Measurements from ENCODE around the gene C15orf62. TPM values are rescaled to one million over a fixed set of nuclear protein-coding genes. Genes with fewer than 3 reads are reported as not detected.
A peak's percentile ranks its signal among the peaks of the same experiment; 100 is the strongest.

C15orf62 gene
- total RNA-seq, 1 donor from 2014 or later: 1.8 TPM

DNA sequence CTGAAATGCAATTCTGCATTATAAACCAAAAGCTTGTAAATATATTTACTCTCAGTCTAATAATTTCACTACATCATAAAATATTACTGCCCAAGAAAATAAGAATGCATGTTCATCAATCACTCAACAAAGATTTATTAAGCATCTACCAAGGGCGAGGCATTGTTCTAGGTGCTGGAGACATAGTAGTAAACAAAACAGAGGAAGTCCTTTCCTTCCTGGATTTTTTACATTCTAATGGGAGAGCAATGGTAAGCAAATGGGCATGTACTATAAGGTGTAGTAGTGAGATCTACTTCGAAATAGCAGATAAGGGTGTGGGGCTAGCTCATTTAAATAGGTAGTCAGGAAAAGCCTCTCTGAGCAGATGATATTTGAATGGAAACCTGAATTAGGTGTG lies 26.3 kb downstream of the C15orf62 start:
- no peak for FAIRE-seq
- H3K27me3 ChIP-seq (ENCODE audit: control insufficient read depth, insufficient read depth, low read length): no peaks in the 10 kb centered on the region
- TF ChIP-seq, protein P1, sequence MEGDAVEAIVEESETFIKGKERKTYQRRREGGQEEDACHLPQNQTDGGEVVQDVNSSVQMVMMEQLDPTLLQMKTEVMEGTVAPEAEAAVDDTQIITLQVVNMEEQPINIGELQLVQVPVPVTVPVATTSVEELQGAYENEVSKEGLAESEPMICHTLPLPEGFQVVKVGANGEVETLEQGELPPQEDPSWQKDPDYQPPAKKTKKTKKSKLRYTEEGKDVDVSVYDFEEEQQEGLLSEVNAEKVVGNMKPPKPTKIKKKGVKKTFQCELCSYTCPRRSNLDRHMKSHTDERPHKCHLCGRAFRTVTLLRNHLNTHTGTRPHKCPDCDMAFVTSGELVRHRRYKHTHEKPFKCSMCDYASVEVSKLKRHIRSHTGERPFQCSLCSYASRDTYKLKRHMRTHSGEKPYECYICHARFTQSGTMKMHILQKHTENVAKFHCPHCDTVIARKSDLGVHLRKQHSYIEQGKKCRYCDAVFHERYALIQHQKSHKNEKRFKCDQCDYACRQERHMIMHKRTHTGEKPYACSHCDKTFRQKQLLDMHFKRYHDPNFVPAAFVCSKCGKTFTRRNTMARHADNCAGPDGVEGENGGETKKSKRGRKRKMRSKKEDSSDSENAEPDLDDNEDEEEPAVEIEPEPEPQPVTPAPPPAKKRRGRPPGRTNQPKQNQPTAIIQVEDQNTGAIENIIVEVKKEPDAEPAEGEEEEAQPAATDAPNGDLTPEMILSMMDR (IDR thresholded peaks at IDR 0.05; ENCODE audit: insufficient read depth, low read length, severe bottlenecking): no peak

DNA sequence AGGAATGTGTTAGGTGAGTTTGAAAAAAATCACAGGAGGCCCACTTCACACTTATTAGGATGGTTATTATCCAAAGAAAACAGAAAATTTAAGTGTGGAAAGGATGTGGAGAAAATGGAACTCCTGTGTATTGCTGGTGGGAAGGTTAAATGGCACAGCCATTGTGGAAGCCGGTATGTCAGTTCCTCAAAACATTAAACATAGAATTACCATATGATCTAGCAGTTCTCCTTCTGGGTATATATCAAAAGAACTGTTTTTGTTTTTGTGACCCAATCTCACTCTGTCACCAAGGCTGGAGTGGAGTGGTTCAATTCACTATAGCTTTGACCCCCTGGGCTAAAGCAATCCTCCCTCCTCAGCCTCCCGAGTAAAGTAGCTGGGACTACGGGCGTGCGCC lies 26.7 kb downstream of the C15orf62 start:
- DNase-seq (ENCODE audit: low read depth) (no peak), FAIRE-seq (no peak)
- TF ChIP-seq, protein P1 (IDR thresholded peaks at IDR 0.05; ENCODE audit: insufficient read depth, low read length, severe bottlenecking): no peak
- H3K36me3 ChIP-seq (ENCODE audit: control insufficient read depth, insufficient read depth, low read length): no peaks in the 10 kb centered on the region
- no peaks in the 10 kb centered on the region for H3K27me3 ChIP-seq (ENCODE audit: control insufficient read depth, insufficient read depth, low read length)
- H3K4me3 ChIP-seq (ENCODE audit: low read depth, low read length): no peak overlapping the region

More for the DNA sequence above, 26.3 kb downstream of the C15orf62 start:
- DNase-seq (ENCODE audit: low read depth): no peak
- Histone ChIP-seq H3K36me3 (ENCODE audit: control insufficient read depth, insufficient read depth, low read length) (no peaks in the 10 kb centered on the region), H3K4me3 (ENCODE audit: low read depth, low read length) (no peak overlapping the region)

DNA sequence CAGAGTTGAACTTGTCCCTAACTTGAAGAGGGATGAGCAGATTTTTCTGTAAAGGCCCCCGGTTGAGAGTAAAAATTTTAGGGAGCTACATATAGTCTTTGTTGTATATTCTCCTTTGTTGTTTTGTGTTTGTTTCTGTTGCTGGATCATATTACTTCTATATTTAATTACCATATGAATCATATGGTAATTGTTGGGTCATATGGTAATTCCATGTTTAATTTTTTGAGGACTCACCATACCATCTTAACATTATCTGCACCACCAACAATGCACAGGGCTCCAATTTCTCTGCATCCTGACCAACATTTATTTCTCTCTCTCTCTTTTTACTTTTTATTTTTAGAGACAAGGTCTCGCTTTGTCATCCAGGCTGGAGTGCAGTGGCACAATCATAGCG lies 29.7 kb downstream of the C15orf62 start:
- DNase-seq (ENCODE audit: low read depth) (no peak), FAIRE-seq (no peak)
- Histone ChIP-seq H3K4me3 (ENCODE audit: low read depth, low read length) (no peak overlapping the region), H3K27me3 (ENCODE audit: control insufficient read depth, insufficient read depth, low read length) (no peaks in the 10 kb centered on the region), H3K36me3 (ENCODE audit: control insufficient read depth, insufficient read depth, low read length) (peaks cover 1% of the 10 kb centered on the region)
- TF ChIP-seq, protein P1 (IDR thresholded peaks at IDR 0.05; ENCODE audit: insufficient read depth, low read length, severe bottlenecking): no peak

DNA sequence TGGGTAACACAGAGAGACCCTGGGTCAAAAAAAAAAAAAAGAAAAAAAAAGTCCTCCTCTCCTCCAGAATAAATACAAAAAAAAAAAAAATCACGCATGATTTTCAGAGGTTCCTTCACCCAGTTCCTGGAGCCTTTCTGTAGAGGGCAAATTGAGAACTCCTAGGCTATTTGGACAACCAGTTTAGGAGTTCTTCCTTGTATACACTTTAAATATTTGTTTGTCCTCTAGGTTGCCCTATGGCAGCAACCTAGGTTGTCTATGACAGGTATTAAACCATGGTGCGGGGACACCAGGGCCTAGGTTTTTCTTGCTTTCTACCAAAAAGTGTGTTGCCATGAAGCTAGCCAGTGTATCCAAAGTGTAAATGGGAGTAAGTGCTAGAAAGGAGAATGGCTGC lies 33.3 kb downstream of the C15orf62 start:
- FAIRE-seq (no peak), DNase-seq (ENCODE audit: low read depth) (no peak)
- TF ChIP-seq, protein P1 (IDR thresholded peaks at IDR 0.05; ENCODE audit: insufficient read depth, low read length, severe bottlenecking): no peak
- Histone ChIP-seq H3K36me3 (ENCODE audit: control insufficient read depth, insufficient read depth, low read length) (peaks cover 1% of the 10 kb centered on the region), H3K27me3 (ENCODE audit: control insufficient read depth, insufficient read depth, low read length) (no peaks in the 10 kb centered on the region), H3K4me3 (ENCODE audit: low read depth, low read length) (no peak overlapping the region)

DNA sequence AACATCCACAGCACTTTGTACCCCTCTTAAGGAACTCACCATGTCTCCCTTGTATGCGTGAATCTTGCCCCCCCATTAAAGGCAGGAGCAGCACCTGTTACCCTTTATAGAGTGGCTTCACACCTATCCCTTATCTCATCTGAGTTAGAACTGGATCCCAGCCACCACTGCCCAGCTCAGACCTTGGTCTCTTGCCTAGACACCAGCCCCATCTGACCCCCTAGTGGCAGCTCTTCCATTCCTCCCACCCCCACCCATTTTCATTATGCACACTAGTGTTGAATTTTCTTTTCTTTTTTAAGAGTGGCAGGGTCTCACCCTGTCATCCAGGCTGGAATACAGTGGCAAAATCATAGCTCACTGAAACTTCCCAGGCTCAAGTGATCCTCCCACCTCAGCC lies 33.9 kb downstream of the C15orf62 start:
- Histone ChIP-seq H3K36me3 (ENCODE audit: control insufficient read depth, insufficient read depth, low read length) (peaks cover 1% of the 10 kb centered on the region), H3K4me3 (ENCODE audit: low read depth, low read length) (no peak overlapping the region), H3K27me3 (ENCODE audit: control insufficient read depth, insufficient read depth, low read length) (no peaks in the 10 kb centered on the region)
- DNase-seq (ENCODE audit: low read depth) (no peak), FAIRE-seq (no peak)
- TF ChIP-seq, protein P1 (IDR thresholded peaks at IDR 0.05; ENCODE audit: insufficient read depth, low read length, severe bottlenecking): no peak

DNA sequence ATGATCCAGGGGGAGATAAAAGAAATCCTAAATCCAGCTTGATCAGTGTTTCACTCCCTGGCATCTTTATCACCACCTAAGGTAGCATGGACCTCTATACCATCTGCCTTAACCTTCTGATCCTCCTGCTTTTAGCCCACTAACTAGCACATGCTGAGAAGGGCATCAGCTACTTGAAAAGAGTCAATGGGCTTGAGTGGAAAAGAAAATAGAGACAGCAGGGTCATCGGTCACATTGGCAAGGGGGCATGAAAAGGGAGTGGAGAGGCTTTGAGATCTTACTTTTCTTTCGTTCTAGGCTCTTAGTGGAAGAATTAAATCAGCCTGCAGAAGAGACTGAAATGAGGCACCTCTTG lies 36.9 kb downstream of the C15orf62 start:
- H3K27me3 ChIP-seq (ENCODE audit: control insufficient read depth, insufficient read depth, low read length): no peaks in the 10 kb centered on the region
- peaks cover 5% of the 10 kb centered on the region for H3K36me3 ChIP-seq (ENCODE audit: control insufficient read depth, insufficient read depth, low read length)
- FAIRE-seq (no peak), DNase-seq (ENCODE audit: low read depth) (no peak)
- TF ChIP-seq, protein P1 (IDR thresholded peaks at IDR 0.05; ENCODE audit: insufficient read depth, low read length, severe bottlenecking): no peak
- H3K4me3 ChIP-seq (ENCODE audit: low read depth, low read length): peak overlapping the region; percentile 85
